Measurements from ENCODE around the gene DIS3L2.

- TF ChIP-seq CTCF (IDR thresholded peaks at IDR 0.05): no peak
- no peak for TF ChIP-seq ZFX (IDR thresholded peaks at IDR 0.05; ENCODE audit: borderline replicate concordance)
Measured at GRCh38 chr2:232319803-232320442, 358.4 kb downstream of the DIS3L2 start.
